Activated naive CD4-positive, alpha-beta T cell treated with anti-CD3 and anti-CD28 coated beads, Interleukin-2, amount 10 ng/mL, durations not matched to agents 7 days and 5 days (primary cell): ENCODE results near the gene DIPK1C.

Source experiments
- CTCF ChIA-PET: fragments of 350-600 bp; sonication (Branson Sonifier 250); formaldehyde crosslinking; loops from one replicate; lab custom pipeline; 2021; ENCODE audit warnings: antibody characterized with exemption; lab: Charles Lee
- DNase-seq: peaks from one replicate; pipeline ENCODE4 v3.0.0-alpha.2; 2020
- H3K27ac Mint-ChIP-seq: one replicate; pipeline ENCODE4 v1.8.0; 2021; ENCODE audit warnings: mild to moderate bottlenecking, moderate library complexity, mixed read lengths
- H3K27me3 Mint-ChIP-seq: one replicate; pipeline ENCODE4 v1.8.0; 2021; ENCODE audit warnings: mild to moderate bottlenecking, mixed read lengths
- H3K36me3 Mint-ChIP-seq: one replicate; pipeline ENCODE4 v1.8.0; 2021; ENCODE audit warnings: mixed read lengths
- H3K4me1 Mint-ChIP-seq: one replicate; pipeline ENCODE4 v1.8.0; 2021; ENCODE audit warnings: mixed read lengths
- H3K4me3 Mint-ChIP-seq: one replicate; pipeline ENCODE4 v1.8.0; 2021; ENCODE audit warnings: mild to moderate bottlenecking, moderate library complexity, mixed read lengths
- H3K9me3 Mint-ChIP-seq: one replicate; pipeline ENCODE4 v1.8.0; 2021; ENCODE audit warnings: mixed read lengths

Gene DIPK1C

GRCh38 chr18:74454279-74454751 lies 2.8 kb downstream of the DIPK1C start:
- no peak overlapping the region for H3K27ac Mint-ChIP-seq
- CTCF ChIA-PET: no interaction called here
- H3K36me3 Mint-ChIP-seq: peaks cover 1% of the 10 kb centered on the region
- DNase-seq: no peak
- peaks cover 7% of the 10 kb centered on the region for H3K4me1 Mint-ChIP-seq
- H3K9me3 Mint-ChIP-seq: no peaks in the 10 kb centered on the region
- no peak overlapping the region for H3K4me3 Mint-ChIP-seq
- H3K27me3 Mint-ChIP-seq: peaks cover 72% of the 10 kb centered on the region

- H3K4me1 Mint-ChIP-seq: peaks cover 7% of the 10 kb centered on the region
- H3K36me3 Mint-ChIP-seq: peaks cover 1% of the 10 kb centered on the region
- H3K4me3 Mint-ChIP-seq: no peak overlapping the region
- H3K27ac Mint-ChIP-seq: no peak overlapping the region
- peaks cover 66% of the 10 kb centered on the region for H3K27me3 Mint-ChIP-seq
- DNase-seq: no peak
- H3K9me3 Mint-ChIP-seq: no peaks in the 10 kb centered on the region
- CTCF ChIA-PET: interaction anchor here (1.4 kb wide), 1 partner anchor 101 kb away, joined by 3 read pairs; no protein-coding TSS in a partner anchor
Measured at GRCh38 chr18:74453642-74454198, 3.4 kb downstream of the DIPK1C start.

- peaks cover 5% of the 10 kb centered on the region for H3K4me1 Mint-ChIP-seq
- H3K9me3 Mint-ChIP-seq: no peaks in the 10 kb centered on the region
- no peak overlapping the region for H3K27ac Mint-ChIP-seq
- peaks cover 1% of the 10 kb centered on the region for H3K36me3 Mint-ChIP-seq
- no peak overlapping the region for H3K4me3 Mint-ChIP-seq
- peaks cover 60% of the 10 kb centered on the region for H3K27me3 Mint-ChIP-seq
- no peak for DNase-seq
- CTCF ChIA-PET: interaction anchor here (1.4 kb wide), 1 partner anchor 100 kb away, joined by 3 read pairs; no protein-coding TSS in a partner anchor
Measured at GRCh38 chr18:74453016-74453566, 4.0 kb downstream of the DIPK1C start.

- Mint-ChIP-seq H3K4me1 (no peaks in the 10 kb centered on the region), H3K9me3 (no peaks in the 10 kb centered on the region), H3K4me3 (no peak overlapping the region), H3K36me3 (no peaks in the 10 kb centered on the region), H3K27me3 (peaks cover 51% of the 10 kb centered on the region), H3K27ac (no peak overlapping the region)
- DNase-seq: no peak
- CTCF ChIA-PET: interaction anchor here (1.2 kb wide), 1 partner anchor 98 kb away, joined by 3 read pairs; no protein-coding TSS in a partner anchor
Measured at GRCh38 chr18:74451148-74451547, 6.0 kb downstream of the DIPK1C start.

- DNase-seq: no peak
- Mint-ChIP-seq H3K4me3 (no peak overlapping the region), H3K36me3 (no peaks in the 10 kb centered on the region), H3K9me3 (no peaks in the 10 kb centered on the region), H3K27me3 (peaks cover 51% of the 10 kb centered on the region), H3K4me1 (no peaks in the 10 kb centered on the region), H3K27ac (no peak overlapping the region)
- CTCF ChIA-PET: interaction anchor here (1.2 kb wide), 1 partner anchor 97 kb away, joined by 3 read pairs; no protein-coding TSS in a partner anchor
Measured at GRCh38 chr18:74450626-74451025, 6.5 kb downstream of the DIPK1C start.

- no peaks in the 10 kb centered on the region for H3K4me1 Mint-ChIP-seq
- H3K9me3 Mint-ChIP-seq: no peaks in the 10 kb centered on the region
- no peaks in the 10 kb centered on the region for H3K36me3 Mint-ChIP-seq
- CTCF ChIA-PET: no interaction called here
- H3K4me3 Mint-ChIP-seq: no peak overlapping the region
- DNase-seq: no peak
- H3K27me3 Mint-ChIP-seq: peaks cover 50% of the 10 kb centered on the region
- no peak overlapping the region for H3K27ac Mint-ChIP-seq
Measured at GRCh38 chr18:74447404-74448152, 9.5 kb downstream of the DIPK1C start.

GRCh38 chr18:74446631-74447403 lies 10.3 kb downstream of the DIPK1C start:
- Mint-ChIP-seq H3K27me3 (peaks cover 52% of the 10 kb centered on the region), H3K4me1 (no peaks in the 10 kb centered on the region), H3K27ac (no peak overlapping the region), H3K9me3 (no peaks in the 10 kb centered on the region), H3K4me3 (no peak overlapping the region), H3K36me3 (no peaks in the 10 kb centered on the region)
- CTCF ChIA-PET: no interaction called here
- no peak for DNase-seq

- Mint-ChIP-seq H3K36me3 (no peaks in the 10 kb centered on the region), H3K27ac (no peak overlapping the region), H3K4me1 (no peaks in the 10 kb centered on the region), H3K9me3 (no peaks in the 10 kb centered on the region), H3K27me3 (peaks cover 53% of the 10 kb centered on the region), H3K4me3 (no peak overlapping the region)
- no peak for DNase-seq
- CTCF ChIA-PET: no interaction called here
Measured at GRCh38 chr18:74446178-74446577, 10.9 kb downstream of the DIPK1C start.

- CTCF ChIA-PET: no interaction called here
- DNase-seq: no peak
- Mint-ChIP-seq H3K27ac (no peak overlapping the region), H3K27me3 (peaks cover 50% of the 10 kb centered on the region), H3K36me3 (no peaks in the 10 kb centered on the region), H3K4me1 (no peaks in the 10 kb centered on the region), H3K9me3 (no peaks in the 10 kb centered on the region), H3K4me3 (no peak overlapping the region)
Measured at GRCh38 chr18:74445585-74445984, 11.5 kb downstream of the DIPK1C start.

- CTCF ChIA-PET: no interaction called here
- H3K27ac Mint-ChIP-seq: no peak overlapping the region
Measured at GRCh38 chr18:74444104-74444503, 13.0 kb downstream of the DIPK1C start.

GRCh38 chr18:74440808-74441427 lies 16.2 kb downstream of the DIPK1C start:
- CTCF ChIA-PET: interaction anchor here (1.6 kb wide), 1 partner anchor 87 kb away, joined by 3 read pairs; no protein-coding TSS in a partner anchor
- Mint-ChIP-seq H3K4me3 (no peak overlapping the region), H3K27ac (no peak overlapping the region), H3K27me3 (peaks cover 45% of the 10 kb centered on the region), H3K4me1 (peaks cover 4% of the 10 kb centered on the region), H3K9me3 (no peaks in the 10 kb centered on the region), H3K36me3 (no peaks in the 10 kb centered on the region)
- no peak for DNase-seq

More at GRCh38 chr18:74444104-74444503, 13.0 kb downstream of the DIPK1C start:
- no peak overlapping the region for H3K4me3 Mint-ChIP-seq
- DNase-seq: no peak
- no peaks in the 10 kb centered on the region for H3K4me1 Mint-ChIP-seq
- H3K9me3 Mint-ChIP-seq: no peaks in the 10 kb centered on the region
- no peaks in the 10 kb centered on the region for H3K36me3 Mint-ChIP-seq
- H3K27me3 Mint-ChIP-seq: peaks cover 47% of the 10 kb centered on the region

GRCh38 chr18:74438091-74438490 lies 19.0 kb downstream of the DIPK1C start:
- peaks cover 4% of the 10 kb centered on the region for H3K4me1 Mint-ChIP-seq
- no peaks in the 10 kb centered on the region for H3K36me3 Mint-ChIP-seq

GRCh38 chr18:74436158-74436769 lies 20.8 kb downstream of the DIPK1C start:
- Mint-ChIP-seq H3K9me3 (no peaks in the 10 kb centered on the region), H3K36me3 (no peaks in the 10 kb centered on the region), H3K27ac (no peak overlapping the region), H3K27me3 (peaks cover 32% of the 10 kb centered on the region), H3K4me3 (no peak overlapping the region), H3K4me1 (peaks cover 4% of the 10 kb centered on the region)
- no peak for DNase-seq
- CTCF ChIA-PET: interaction anchor here (1.6 kb wide), 1 partner anchor 37 kb away, joined by 4 read pairs; no protein-coding TSS in a partner anchor

More at GRCh38 chr18:74438091-74438490, 19.0 kb downstream of the DIPK1C start:
- peaks cover 37% of the 10 kb centered on the region for H3K27me3 Mint-ChIP-seq
- H3K4me3 Mint-ChIP-seq: no peak overlapping the region
- no peak for DNase-seq
- H3K27ac Mint-ChIP-seq: no peak overlapping the region
- CTCF ChIA-PET: no interaction called here
- no peaks in the 10 kb centered on the region for H3K9me3 Mint-ChIP-seq
